IMR-90 (cell line): ENCODE results near the gene ZNF277. TPM values are rescaled to one million over a fixed set of nuclear protein-coding genes. Genes with fewer than 3 reads are reported as not detected.

Source experiments
- ATAC-seq: fragments of 200-7000 bp; cut with Tn5 transposase; 2 replicates; pipeline ENCODE4 v1.9.1; 2020; ENCODE audit warnings: low read depth, mild to moderate bottlenecking, moderate library complexity
- BruUV-seq: library from RNA; stranded (reverse); fragments of 400-500 nt; replicated peaks from 2 replicates; lab custom pipeline; 2021; lab: Mats Ljungman, UMichigan
- CTCF ChIA-PET: fragments of 300-600 bp; formaldehyde crosslinking; extraction: SDS; loops from one replicate; lab custom pipeline; 2021; ENCODE audit warnings: antibody characterized with exemption; lab: Yijun Ruan, JAX
- POLR2A ChIA-PET: fragments of 300-600 bp; sonication (Branson Sonifier 250); formaldehyde crosslinking; loops from one replicate; lab custom pipeline; 2022; ENCODE audit warnings: antibody characterized with exemption; ENCODE audit not compliant: unreplicated experiment; lab: Charles Lee
- DNase-seq: peaks from one replicate; pipeline ENCODE4 v3.0.0; 2013
- H2AFZ ChIP-seq: replicated peaks from 2 replicates; pipeline ENCODE3; 2013; ENCODE audit warnings: low read length, mild to moderate bottlenecking; ENCODE audit not compliant: poor library complexity
- H2AK5ac ChIP-seq: 2 replicates; pipeline ENCODE4 v1.6.1; 2013; ENCODE audit warnings: low read depth, low read length, inconsistent platforms
- H2AK9ac ChIP-seq: replicated peaks from 2 replicates; pipeline ENCODE3; 2013; ENCODE audit warnings: mild to moderate bottlenecking, low read depth, low read length, moderate library complexity; ENCODE audit not compliant: poor library complexity
- H2BK120ac ChIP-seq: 2 replicates; pipeline ENCODE4 v1.6.1; 2013; ENCODE audit warnings: low read depth, low read length, inconsistent platforms
- H2BK15ac ChIP-seq: 3 replicates; pipeline ENCODE4 v1.6.1; 2013; ENCODE audit warnings: low read depth, low read length, inconsistent platforms
- H2BK20ac ChIP-seq: 2 replicates; pipeline ENCODE4 v1.6.1; 2013; ENCODE audit warnings: low read depth, mild to moderate bottlenecking, inconsistent platforms, low read length, moderate library complexity
- H2BK5ac ChIP-seq: 2 replicates; pipeline ENCODE4 v1.6.1; 2013; ENCODE audit warnings: mild to moderate bottlenecking, low read depth, low read length, inconsistent platforms; ENCODE audit not compliant: poor library complexity, severe bottlenecking
- H3K14ac ChIP-seq: replicated peaks from 2 replicates; pipeline ENCODE4 v1.6.1; 2013; ENCODE audit warnings: low read depth, low read length, inconsistent platforms
- H3K18ac ChIP-seq: 2 replicates; pipeline ENCODE4 v1.6.1; 2013; ENCODE audit warnings: low read depth, low read length, control low read depth
- H3K23ac ChIP-seq: 2 replicates; pipeline ENCODE4 v1.6.1; 2013; ENCODE audit warnings: low read depth, low read length, inconsistent platforms
- H3K27ac ChIP-seq: 2 replicates; pipeline ENCODE4 v1.5.1; 2013; ENCODE audit warnings: mild to moderate bottlenecking, control low read depth, low read length; ENCODE audit not compliant: insufficient read depth
- H3K27me3 ChIP-seq: 2 replicates; pipeline ENCODE4 v1.6.1; 2013; ENCODE audit warnings: low read length; ENCODE audit not compliant: control insufficient read depth, insufficient read depth
- H3K36me3 ChIP-seq: 2 replicates; pipeline ENCODE4 v1.6.1; 2013; ENCODE audit warnings: low read length, mixed read lengths; ENCODE audit not compliant: control insufficient read depth, insufficient read depth
- H3K4ac ChIP-seq: 2 replicates; pipeline ENCODE4 v1.6.1; 2013; ENCODE audit warnings: low read depth, low read length, inconsistent platforms
- H3K4me1 ChIP-seq: 2 replicates; pipeline ENCODE4 v1.6.1; 2013; ENCODE audit warnings: low read length, mixed read lengths; ENCODE audit not compliant: control insufficient read depth, insufficient read depth
- H3K4me2 ChIP-seq: 2 replicates; pipeline ENCODE4 v1.6.1; 2013; ENCODE audit warnings: low read depth, mild to moderate bottlenecking, control low read depth, low read length, moderate library complexity
- H3K4me3 ChIP-seq: 2 replicates; pipeline ENCODE4 v1.5.1; 2013; ENCODE audit warnings: low read depth, mild to moderate bottlenecking, control low read depth, low read length, moderate library complexity; ENCODE audit not compliant: insufficient read depth
- H3K56ac ChIP-seq: 2 replicates; pipeline ENCODE4 v1.6.1; 2013; ENCODE audit warnings: low read length, inconsistent platforms; ENCODE audit not compliant: insufficient read depth; ENCODE audit errors: extremely low read depth
- H3K79me1 ChIP-seq, 2 experiments: 2 replicates each; pipeline ENCODE4 v1.6.1; 2013; ENCODE audit warnings: low read length in 2 of 2, inconsistent platforms in 1 of 2, low read depth in 1 of 2
- H3K9ac ChIP-seq: 2 replicates; pipeline ENCODE4 v1.6.1; 2013; ENCODE audit warnings: low read depth, low read length, control low read depth
- H3K9me1 ChIP-seq: 2 replicates; pipeline ENCODE4 v1.6.1; 2013; ENCODE audit warnings: low read length, inconsistent platforms; ENCODE audit not compliant: insufficient read depth
- H3K9me3 ChIP-seq: 2 replicates; pipeline ENCODE4 v1.6.1; 2013; ENCODE audit warnings: low read length; ENCODE audit not compliant: control insufficient read depth, insufficient read depth
- H4K20me1 ChIP-seq: 2 replicates; pipeline ENCODE4 v1.6.1; 2013; ENCODE audit warnings: low read length, inconsistent platforms; ENCODE audit not compliant: insufficient read depth
- H4K5ac ChIP-seq: 2 replicates; pipeline ENCODE4 v1.6.1; 2013; ENCODE audit warnings: mild to moderate bottlenecking, low read depth, low read length, control low read depth
- H4K8ac ChIP-seq, 2 experiments: 2 replicates each; pipeline ENCODE4 v1.6.1; 2013; ENCODE audit warnings: low read depth in 2 of 2, low read length in 2 of 2, control low read depth in 1 of 2, inconsistent platforms in 1 of 2
- H4K91ac ChIP-seq: 2 replicates; pipeline ENCODE4 v1.6.1; 2013; ENCODE audit warnings: low read depth, low read length, inconsistent platforms; ENCODE audit not compliant: insufficient read depth
- CEBPB ChIP-seq: IDR thresholded peaks from 2 replicates; pipeline ENCODE4 v1.6.1; 2012; ENCODE audit warnings: low read depth, low read length, improper control_type of control experiment
- CTCF ChIP-seq: conservative IDR thresholded peaks from 2 replicates; pipeline ENCODE4 v1.5.1; 2012; ENCODE audit warnings: mild to moderate bottlenecking, low read depth, low read length, improper control_type of control experiment
- ELK1 ChIP-seq: fragments of 150-350 bp; IDR thresholded peaks from 2 replicates; pipeline ENCODE4 v1.6.1; 2016; ENCODE audit warnings: low read depth, mild to moderate bottlenecking, low read length, moderate library complexity, borderline replicate concordance
- FOS ChIP-seq: fragments of 150-350 bp; IDR thresholded peaks from 2 replicates; pipeline ENCODE4 v1.6.1; 2016; ENCODE audit warnings: low read depth, low read length
- MAFK ChIP-seq: IDR thresholded peaks from 2 replicates; pipeline ENCODE4 v1.6.1; 2012; ENCODE audit warnings: low read depth, low read length, improper control_type of control experiment
- POLR2A ChIP-seq: IDR thresholded peaks from 2 replicates; pipeline ENCODE4 v1.6.1; 2012; ENCODE audit warnings: mild to moderate bottlenecking, low read depth, low read length
- RCOR1 ChIP-seq: IDR thresholded peaks from 2 replicates; pipeline ENCODE4 v1.6.1; 2012; ENCODE audit warnings: mild to moderate bottlenecking, low read length, improper control_type of control experiment; ENCODE audit not compliant: insufficient replicate concordance
- RFX5 ChIP-seq: IDR thresholded peaks from 2 replicates; pipeline ENCODE4 v1.8.0; 2012; ENCODE audit warnings: low read depth, mild to moderate bottlenecking, low read length, moderate library complexity
- SMC3 ChIP-seq: fragments of 150-350 bp; IDR thresholded peaks from 2 replicates; pipeline ENCODE4 v1.6.1; 2016; ENCODE audit warnings: low read depth, mild to moderate bottlenecking, antibody characterized with exemption, low read length, moderate library complexity
- WGBS, 2 experiments: methylation state at CpG; one replicate each; pipeline versions ENCODE4 v1.1.5 to v1.1.7; 2013; ENCODE audit warnings: missing lambda C conversion rate in 2 of 2; ENCODE audit not compliant: insufficient read length in 1 of 2; ENCODE audit errors: extremely low coverage in 2 of 2; 5-methylcytosine and 5-hydroxymethylcytosine counted together
- dilution Hi-C: fragments of 300-500 bp; cut with HindIII; formaldehyde crosslinking; loops from one replicate; pipeline ENCODE4 v1.14.3; 2018; ENCODE audit warnings: low sequenced_read_pairs; ENCODE audit not compliant: unreplicated experiment
- in situ Hi-C: fragments of 300-500 bp; cut with MboI; formaldehyde crosslinking; loops from 3 replicates; pipeline ENCODE4 v1.14.3; 2019; ENCODE audit warnings: low sequenced_read_pairs, inconsistent platforms, mixed read lengths
- intact Hi-C: fragments of 100-400 bp; cut with micrococcal nuclease; formaldehyde crosslinking; loops from 2 replicates; pipeline ENCODE4 v1.10.0; 2022
- polyA plus RNA-seq, 3 experiments: library from polyadenylated mRNA; depleted of rRNA; stranded (reverse); fragments of >200 nt; gene quantifications; 2 replicates each; pipeline ENCODE4 v1.2.3, GENCODE V29; 2012; ENCODE audit warnings: low replicate concordance in 1 of 3
- total RNA-seq: library from RNA; depleted of rRNA; stranded (reverse); fragments of >200 nt; gene quantifications from 2 replicates; pipeline ENCODE4 v1.2.3, GENCODE V29; 2012

Gene ZNF277
- total and polyA plus RNA-seq, 2 of the 4 experiments (the other 2 are of a cell fraction) = 7.3 to 21.3 TPM

- H3K27ac ChIP-seq = no peak overlapping the region
- no peak overlapping the region for H3K23ac ChIP-seq
- no peak overlapping the region for H3K14ac ChIP-seq
- no peak overlapping the region for H2BK5ac ChIP-seq
- BruUV-seq = no TSS peak
- H2AFZ ChIP-seq = no peak overlapping the region
- no peak overlapping the region for H2BK15ac ChIP-seq
- H4K91ac ChIP-seq = no peak overlapping the region
- ChIA-PET POLR2A (no interaction called here), CTCF (no interaction called here)
- ATAC-seq = no peak
- H2AK9ac ChIP-seq = no peak overlapping the region
- no peak overlapping the region for H4K5ac ChIP-seq
- 0 out of 2 replicates have a peak, but pooled peaks cover 3% of the 10 kb centered on the region for H4K20me1 ChIP-seq
- peaks cover 17 to 26% of the 10 kb centered on the region in 2 experiments for H3K79me1 ChIP-seq
- H3K9me1 ChIP-seq = no peaks in the 10 kb centered on the region
- H3K56ac ChIP-seq = no peak overlapping the region
- no peak for DNase-seq
- no peaks in the 10 kb centered on the region for H3K9me3 ChIP-seq
- no peak overlapping the region for H2BK20ac ChIP-seq
- no peaks in the 10 kb centered on the region for H3K36me3 ChIP-seq
- WGBS, 2 experiments = no CpG with 5 or more reads among the region's 4 CpGs
- no peak overlapping the region for H3K4me2 ChIP-seq
- intact Hi-C loops = no loop called here
- no peak for TF ChIP-seq POLR2A
- no peak for TF ChIP-seq CTCF
- TF ChIP-seq RFX5 = no peak
- no peak for TF ChIP-seq MAFK
- TF ChIP-seq CEBPB = no peak
- TF ChIP-seq SMC3 = no peak
- no peak for TF ChIP-seq FOS
- TF ChIP-seq ELK1 = no peak
- no peak for TF ChIP-seq RCOR1
- H2BK120ac ChIP-seq = no peak overlapping the region
- H3K4me1 ChIP-seq = no peaks in the 10 kb centered on the region
- H3K27me3 ChIP-seq = no peaks in the 10 kb centered on the region
- dilution Hi-C loops = no loop called here
- in situ Hi-C loops = no loop called here
- H3K4me3 ChIP-seq = no peak overlapping the region
- no peak overlapping the region for H2AK5ac ChIP-seq
- no peak overlapping the region for H3K9ac ChIP-seq
- no peak overlapping the region for H3K18ac ChIP-seq
- no peak overlapping the region for H4K8ac ChIP-seq
- H3K4ac ChIP-seq = no peak overlapping the region
Measured at GRCh38 chr7:112232212-112232978, 25.9 kb downstream of the ZNF277 start.
